Fibroblast of pulmonary artery (primary cell): ENCODE measurements around the gene OGFR.
"Not testable (repeated sequence)": the region's sequence is repeated elsewhere in the genome, so short reads cannot be mapped to it uniquely, and the experiment has no call there.

Experiments used
- DNase-seq: peaks from one replicate; pipeline ENCODE4 v3.0.0-alpha.2; 2010; ENCODE audit warnings: low read depth
- H3K4me3 ChIP-seq: replicated peaks from 2 replicates; pipeline ENCODE4 v1.5.1; 2011; ENCODE audit warnings: low read depth, mild to moderate bottlenecking, control low read depth, low read length, moderate library complexity
- CTCF ChIP-seq: IDR thresholded peaks from 2 replicates; pipeline ENCODE4 v1.5.1; 2011; ENCODE audit warnings: mild to moderate bottlenecking, control low read depth, low read length, inconsistent platforms; ENCODE audit errors: missing control alignments

Gene OGFR

GRCh38 chr20:62852841-62853240, 48.2 kb downstream of the OGFR start:
- DNase-seq: no peak
- no peak for TF ChIP-seq CTCF
- no peak overlapping the region for H3K4me3 ChIP-seq

GRCh38 chr20:62853304-62853703, 48.7 kb downstream of the OGFR start:
- DNase-seq, H3K4me3 ChIP-seq: not testable (repeated sequence)

GRCh38 chr20:62854121-62854520, 49.5 kb downstream of the OGFR start:
- H3K4me3 ChIP-seq: no peak overlapping the region
- no peak for DNase-seq
- TF ChIP-seq CTCF: no peak

- DNase-seq: no peak
- no peak for TF ChIP-seq CTCF
- no peak overlapping the region for H3K4me3 ChIP-seq
Observed at GRCh38 chr20:62855120-62855519, 50.5 kb downstream of the OGFR start.

GRCh38 chr20:62856931-62857619, 52.4 kb downstream of the OGFR start:
- DNase-seq: no peak
- no peak overlapping the region for H3K4me3 ChIP-seq
- TF ChIP-seq CTCF: no peak

- H3K4me3 ChIP-seq: no peak overlapping the region
- TF ChIP-seq CTCF: no peak
- DNase-seq: no peak
Observed at GRCh38 chr20:62858058-62858830, 53.6 kb downstream of the OGFR start.

- no peak for DNase-seq
Observed at GRCh38 chr20:62859721-62860120, 55.1 kb downstream of the OGFR start.

More at GRCh38 chr20:62859721-62860120, 55.1 kb downstream of the OGFR start:
- peak overlapping the region; percentile 56 for H3K4me3 ChIP-seq
- TF ChIP-seq CTCF: no peak
